ENCODE data around the gene EPM2A. TPM values are rescaled to one million over a fixed set of nuclear protein-coding genes. Genes with fewer than 3 reads are reported as not detected.

EPM2A gene
- total and polyA plus RNA-seq, 2 of the 4 experiments (the other 2 are of a cell fraction), result 2.1 to 4.5 TPM

GRCh38 chr6:145755682-145756081, 20.4 kb upstream of the EPM2A start:
- no peak for TF ChIP-seq SMC3 (IDR thresholded peaks at IDR 0.05; ENCODE audit: low read depth, low read length)
- TF ChIP-seq CHD1 (IDR thresholded peaks at IDR 0.05; ENCODE audit: low read depth, low read length), result no peak
- no peak for TF ChIP-seq NFE2L2 (IDR thresholded peaks at IDR 0.05; ENCODE audit: low read depth, low read length)
- TF ChIP-seq MAZ (IDR thresholded peaks at IDR 0.05; ENCODE audit: borderline replicate concordance, low read depth, low read length), result no peak
- TF ChIP-seq CEBPB (IDR thresholded peaks at IDR 0.05; ENCODE audit: low read depth, low read length), result no peak
- TF ChIP-seq MAFK (IDR thresholded peaks at IDR 0.05; ENCODE audit: low read depth, low read length), result no peak
- no peak for TF ChIP-seq RFX5 (IDR thresholded peaks at IDR 0.05; ENCODE audit: low read depth, low read length)
- TF ChIP-seq MXI1 (IDR thresholded peaks at IDR 0.05; ENCODE audit: borderline replicate concordance, low read depth, low read length), result no peak
- no peak for TF ChIP-seq FOS (IDR thresholded peaks at IDR 0.05; ENCODE audit: low read depth, low read length)
- no peak for TF ChIP-seq USF2 (IDR thresholded peaks at IDR 0.05; ENCODE audit: low read depth, low read length)
- TF ChIP-seq POLR2A (IDR thresholded peaks at IDR 0.05; ENCODE audit: low read depth, low read length), result no peak
- Histone ChIP-seq H4K91ac (ENCODE audit: insufficient read depth, low read depth, low read length) (no peak overlapping the region), H3K9me1 (ENCODE audit: insufficient read depth, low read length) (no peaks in the 10 kb centered on the region), H3K4ac (ENCODE audit: low read depth, low read length) (no peak overlapping the region), H3K4me3 (ENCODE audit: insufficient read depth, low read depth, low read length) (no peak overlapping the region), H3K56ac (ENCODE audit: extremely low read depth, insufficient read depth, low read length) (no peak overlapping the region), H3K9ac (ENCODE audit: low read depth, low read length) (no peak overlapping the region), H3K27ac (ENCODE audit: insufficient read depth, low read length) (peak overlapping the region; percentile 72; the same call in 1 of the 2 replicates), H2BK15ac (ENCODE audit: low read depth, low read length) (no peak overlapping the region), H3K9me3 (ENCODE audit: control insufficient read depth, insufficient read depth, low read length) (no peaks in the 10 kb centered on the region), H4K20me1 (ENCODE audit: insufficient read depth, low read length) (no peaks in the 10 kb centered on the region), H2BK120ac (ENCODE audit: low read depth, low read length) (peak overlapping the region; percentile 30), H4K5ac (ENCODE audit: low read depth, low read length) (no peak overlapping the region), H3K4me2 (ENCODE audit: low read depth, low read length) (peak overlapping the region; percentile 29; the same call in 1 of the 2 replicates), H3K23ac (ENCODE audit: low read depth, low read length) (no peak overlapping the region), H2BK5ac (ENCODE audit: low read depth, low read length, poor library complexity, severe bottlenecking) (no peak overlapping the region), H3K18ac (ENCODE audit: low read depth, low read length) (peak overlapping the region; percentile 56; the same call in 1 of the 2 replicates), H4K8ac (ENCODE audit: low read depth in 2 of 2, low read length in 2 of 2) (no peak overlapping the region), H2BK20ac (ENCODE audit: low read depth, low read length) (peak overlapping the region; percentile 46; the same call in 1 of the 2 replicates), H3K4me1 (ENCODE audit: control insufficient read depth, insufficient read depth, low read length) (peaks cover 3% of the 10 kb centered on the region; the same call in 1 of the 2 replicates), H3K14ac (replicated peaks; ENCODE audit: low read depth, low read length) (0 out of 2 replicates have a peak overlapping the region, but pooled peaks have one; percentile 37), H2AK9ac (replicated peaks; ENCODE audit: low read depth, low read length, poor library complexity) (no peak overlapping the region), H3K27me3 (ENCODE audit: control insufficient read depth, insufficient read depth, low read length) (no peaks in the 10 kb centered on the region), H2AK5ac (ENCODE audit: low read depth, low read length) (no peak overlapping the region), H3K79me1 (ENCODE audit: low read depth in 1 of 2, low read length in 2 of 2) (no peaks in the 10 kb centered on the region), H2AFZ (replicated peaks; ENCODE audit: low read length, poor library complexity) (no peak overlapping the region), H3K36me3 (ENCODE audit: control insufficient read depth, insufficient read depth, low read length) (no peaks in the 10 kb centered on the region)
- CTCF ChIA-PET, result no interaction called here
- dilution Hi-C loops (cut with HindIII; ENCODE audit: low sequenced_read_pairs, unreplicated experiment) (no loop called here), in situ Hi-C loops (cut with MboI; ENCODE audit: low sequenced_read_pairs) (no loop called here), intact Hi-C loops (cut with micrococcal nuclease) (no loop called here)
- no TSS peak for BruUV-seq (replicated peaks)
- POLR2A ChIA-PET (ENCODE audit: unreplicated experiment), result no interaction called here
- no peak for DNase-seq
- ATAC-seq (ENCODE audit: low read depth), result no peak
